HG03521 (cell line): ENCODE data around the gene NDRG4.
"Not testable (repeated sequence)": the region's sequence is repeated elsewhere in the genome, so short reads cannot be mapped to it uniquely, and the experiment has no call there.

Experiments used
- ATAC-seq: cut with Tn5 transposase; IDR thresholded peaks from one replicate; pipeline ENCODE4 v1.9.1; 2021; ENCODE audit warnings: mild to moderate bottlenecking, moderate library complexity; ENCODE audit not compliant: unreplicated experiment

The NDRG4 gene

GRCh38 chr16:58464916-58465731 is 34.8 kb upstream of the NDRG4 start:
- no peak for ATAC-seq

GRCh38 chr16:58465817-58466216 is 34.1 kb upstream of the NDRG4 start:
- no peak for ATAC-seq

GRCh38 chr16:58466396-58466795 is 33.5 kb upstream of the NDRG4 start:
- ATAC-seq = no peak

- no peak for ATAC-seq
These were observed 32.0 kb upstream of the NDRG4 start for GRCh38 chr16:58467905-58468304.

GRCh38 chr16:58471209-58471975 is 28.6 kb upstream of the NDRG4 start:
- no peak for ATAC-seq

- ATAC-seq = no peak
These were observed 27.7 kb upstream of the NDRG4 start for GRCh38 chr16:58472266-58472665.

GRCh38 chr16:58472827-58473226 is 27.1 kb upstream of the NDRG4 start:
- ATAC-seq = no peak

- no peak for ATAC-seq
These were observed 25.6 kb upstream of the NDRG4 start for GRCh38 chr16:58474296-58474695.

- no peak for ATAC-seq
These were observed 24.8 kb upstream of the NDRG4 start for GRCh38 chr16:58475091-58475619.

GRCh38 chr16:58476791-58477190 is 23.2 kb upstream of the NDRG4 start:
- ATAC-seq = no peak

GRCh38 chr16:58478427-58478826 is 21.5 kb upstream of the NDRG4 start:
- ATAC-seq = no peak

GRCh38 chr16:58481226-58481869 is 18.6 kb upstream of the NDRG4 start:
- ATAC-seq = no peak

GRCh38 chr16:58481931-58482330 is 18.0 kb upstream of the NDRG4 start:
- ATAC-seq = no peak

GRCh38 chr16:58485184-58485887 is 14.6 kb upstream of the NDRG4 start:
- ATAC-seq = no peak

GRCh38 chr16:58487566-58488351 is 12.2 kb upstream of the NDRG4 start:
- ATAC-seq = no peak

GRCh38 chr16:58488531-58488930 is 11.4 kb upstream of the NDRG4 start:
- no peak for ATAC-seq

GRCh38 chr16:58490065-58490464 is 9.9 kb upstream of the NDRG4 start:
- ATAC-seq = no peak

- not testable (repeated sequence) for ATAC-seq
These were observed 9.4 kb upstream of the NDRG4 start for GRCh38 chr16:58490539-58490938.

GRCh38 chr16:58492066-58492465 is 7.9 kb upstream of the NDRG4 start:
- ATAC-seq = no peak

- no peak for ATAC-seq
These were observed 7.2 kb upstream of the NDRG4 start for GRCh38 chr16:58492735-58493134.
